Endothelial cell of umbilical vein (primary cell): ENCODE measurements around the gene TEK. TPM values are rescaled to one million over a fixed set of nuclear protein-coding genes. Genes with fewer than 3 reads are reported as not detected.

Source experiments
- BruUV-seq: library from RNA; stranded (reverse); fragments of 400-500 nt; replicated peaks from 2 replicates; lab custom pipeline; 2021; lab: Mats Ljungman, UMichigan
- CTCF ChIA-PET: fragments of 300-600, 350-600 bp; sonication (Branson Sonifier 250); formaldehyde crosslinking; loops from one replicate; lab custom pipeline; 2021; ENCODE audit warnings: antibody characterized with exemption, inconsistent platforms; lab: Charles Lee
- POLR2A ChIA-PET: fragments of 300-600, 350-600 bp; sonication (Branson Sonifier 250); formaldehyde crosslinking; loops from one replicate; lab custom pipeline; 2021; ENCODE audit warnings: antibody characterized with exemption, inconsistent platforms; lab: Charles Lee
- DNase-seq: peaks from one replicate; pipeline ENCODE4 v3.0.0-alpha.2; 2011; ENCODE audit warnings: low read depth, low spot score
- FAIRE-seq: peaks from 2 replicates; lab custom pipeline; 2011; peaks lifted over from hg19 to GRCh38; lab: Jason Lieb, UNC
- H2AFZ ChIP-seq: 2 replicates; pipeline ENCODE4 v1.6.0; 2012; ENCODE audit warnings: low read depth, low read length, control low read depth, inconsistent platforms
- H3K27ac ChIP-seq: 2 replicates; pipeline ENCODE4 v1.5.1; 2011; ENCODE audit warnings: low read depth, mild to moderate bottlenecking, control low read depth, low read length, moderate library complexity; ENCODE audit not compliant: insufficient read depth
- H3K27me3 ChIP-seq, 2 experiments: 2 replicates each; pipeline versions ENCODE4 v1.6.0 to v1.6.1; 2011; ENCODE audit warnings: low read length in 2 of 2, mixed read lengths in 1 of 2; ENCODE audit not compliant: control insufficient read depth in 2 of 2, insufficient read depth in 2 of 2
- H3K36me3 ChIP-seq, 2 experiments: 2 replicates in 1 of 2; 3 replicates in 1 of 2; pipeline ENCODE4 v1.5.1; 2011; ENCODE audit warnings: low read length in 2 of 2, mild to moderate bottlenecking in 1 of 2, moderate library complexity in 1 of 2; ENCODE audit not compliant: control insufficient read depth in 2 of 2, insufficient read depth in 2 of 2; ENCODE audit errors: extremely low read depth in 1 of 2
- H3K4me1 ChIP-seq: 3 replicates; pipeline ENCODE4 v1.5.1; 2011; ENCODE audit warnings: mild to moderate bottlenecking, low read length; ENCODE audit not compliant: control insufficient read depth, insufficient read depth; ENCODE audit errors: extremely low read depth
- H3K4me2 ChIP-seq: 2 replicates; pipeline ENCODE4 v1.6.1; 2011; ENCODE audit warnings: low read length, control low read depth, mixed read lengths; ENCODE audit not compliant: insufficient read depth
- H3K4me3 ChIP-seq, 3 experiments: fragments of 200-600 bp in 1 of 3; sonication (generic), shearing (Covaris generic) in 1 of 3; replicated peaks in 1 of 3; 2 replicates each; pipeline ENCODE4 v1.5.1; 2011 to 2016; ENCODE audit warnings: control low read depth in 3 of 3, low read length in 3 of 3, mild to moderate bottlenecking in 2 of 3, inconsistent platforms in 1 of 3, low read depth in 1 of 3, moderate library complexity in 1 of 3; ENCODE audit not compliant: insufficient read depth in 1 of 3
- H3K79me2 ChIP-seq: 2 replicates; pipeline ENCODE4 v1.6.0; 2012; ENCODE audit warnings: low read length, inconsistent platforms; ENCODE audit not compliant: control insufficient read depth, insufficient read depth
- H3K9ac ChIP-seq: replicated peaks from 2 replicates; pipeline ENCODE3; 2011; ENCODE audit warnings: low read length, control low read depth; ENCODE audit not compliant: insufficient read depth; ENCODE audit errors: extremely low read depth
- H3K9me1 ChIP-seq: replicated peaks from 3 replicates; pipeline ENCODE4 v1.6.0; 2011; ENCODE audit warnings: mild to moderate bottlenecking, low read length; ENCODE audit not compliant: control insufficient read depth, insufficient read depth; ENCODE audit errors: extremely low read depth
- H3K9me3 ChIP-seq: replicated peaks from 2 replicates; pipeline ENCODE4 v1.5.1; 2012; ENCODE audit warnings: low read length, inconsistent platforms; ENCODE audit not compliant: control insufficient read depth, insufficient read depth
- H4K20me1 ChIP-seq: replicated peaks from 2 replicates; pipeline ENCODE3; 2011; ENCODE audit warnings: mild to moderate bottlenecking, low read length; ENCODE audit not compliant: control insufficient read depth, insufficient read depth; ENCODE audit errors: extremely low read depth
- EZH2 ChIP-seq: IDR thresholded peaks from 2 replicates; pipeline ENCODE4 v1.6.1; 2012; ENCODE audit warnings: borderline replicate concordance, low read depth, mild to moderate bottlenecking, moderate library complexity, low read length, inconsistent platforms; ENCODE audit not compliant: severe bottlenecking
- FOS ChIP-seq: IDR thresholded peaks from 2 replicates; pipeline ENCODE4 v1.6.1; 2011; ENCODE audit warnings: mild to moderate bottlenecking, low read length, moderate library complexity, borderline replicate concordance; ENCODE audit not compliant: insufficient read depth
- GATA2 ChIP-seq: IDR thresholded peaks from 2 replicates; pipeline ENCODE4 v1.7.0; 2011; ENCODE audit warnings: low read depth, mild to moderate bottlenecking, moderate library complexity, mixed read lengths, low read length; ENCODE audit not compliant: insufficient read length, insufficient read depth
- JUN ChIP-seq: IDR thresholded peaks from 2 replicates; pipeline ENCODE4 v1.6.1; 2011; ENCODE audit warnings: borderline replicate concordance, low read depth; ENCODE audit not compliant: insufficient read length, insufficient read depth
- MYC ChIP-seq: IDR thresholded peaks from one replicate; pipeline ENCODE4 v1.6.1; 2011; ENCODE audit warnings: mild to moderate bottlenecking, low read depth, low read length
- POLR2A ChIP-seq: IDR thresholded peaks from 2 replicates; pipeline ENCODE4 v1.6.1; 2012; ENCODE audit warnings: low read depth, mild to moderate bottlenecking, control low read depth, low read length
- POLR2AphosphoS5 ChIP-seq: IDR thresholded peaks from 2 replicates; pipeline ENCODE4 v1.6.1; 2012; ENCODE audit warnings: low read depth, mild to moderate bottlenecking, control low read depth, low read length, moderate library complexity; ENCODE audit not compliant: insufficient read depth
- dilution Hi-C: fragments of 300-500 bp; cut with MboI; formaldehyde crosslinking; loops from one replicate; pipeline ENCODE4 v1.15.0; 2019; ENCODE audit warnings: low sequenced_read_pairs; ENCODE audit not compliant: extremely low pct_ligation_motif_present
- intact Hi-C: fragments of 100-400 bp; cut with micrococcal nuclease; formaldehyde crosslinking; loops from one replicate; pipeline ENCODE4 v1.10.0; 2022
- polyA plus RNA-seq, 4 experiments: library from polyadenylated mRNA; depleted of rRNA in 3 of 4; stranded (reverse) in 3 of 4; unstranded in 1 of 4; fragments of >200 nt; gene quantifications; 2 replicates each; pipeline versions ENCODE4 v1.2.1 to v1.2.3, GENCODE V29; 2011 to 2012; ENCODE audit warnings: missing spikeins in 1 of 4
- total RNA-seq: library from RNA; stranded (reverse); gene quantifications from 2 replicates; pipeline ENCODE4 v1.2.3, GENCODE V29; 2021
- TF ChIP-seq, protein P1 (sequence below): IDR thresholded peaks from 2 replicates; pipeline ENCODE4 v1.6.1; 2011; ENCODE audit not compliant: insufficient read depth, insufficient read length
- TF ChIP-seq, protein P2 (sequence below), 2 donors: IDR thresholded peaks; 1 replicate in 1 of 2; 2 replicates in 1 of 2; pipeline ENCODE4 v1.5.1; 2011; ENCODE audit warnings: low read length in 2 of 2, mild to moderate bottlenecking in 2 of 2, moderate library complexity in 2 of 2, control low read depth in 1 of 2, inconsistent platforms in 1 of 2, low read depth in 1 of 2; ENCODE audit not compliant: insufficient read depth in 1 of 2; ENCODE audit errors: extremely low read depth in 1 of 2

TEK gene
- total and polyA plus RNA-seq, 2 donors (not counting 3 experiments of a cell fraction or from before 2014, with no cell fraction given), result 26.9 to 44.1 TPM

GRCh38 chr9:27073841-27074728 is 34.9 kb upstream of the TEK start:
- no peaks in the 10 kb centered on the region for H3K9me1 ChIP-seq
- no peak overlapping the region for H3K9ac ChIP-seq
- CTCF ChIA-PET, result interaction anchor here (0.7 to 0.9 kb wide), 2 partner anchors 11 to 20 kb away, joined by 3 read pairs; no protein-coding TSS in a partner anchor
- FAIRE-seq (no peak), DNase-seq (no peak)
- no peaks in the 10 kb centered on the region for H3K9me3 ChIP-seq
- no peaks in the 10 kb centered on the region for H3K27me3 ChIP-seq
- H3K4me1 ChIP-seq, result peaks cover 8% of the 10 kb centered on the region
- POLR2A ChIA-PET, result no interaction called here
- no peaks in the 10 kb centered on the region for H3K36me3 ChIP-seq
- no peaks in the 10 kb centered on the region for H3K79me2 ChIP-seq
- no peak overlapping the region for H2AFZ ChIP-seq
- intact Hi-C loops, result no loop called here
- H4K20me1 ChIP-seq, result no peaks in the 10 kb centered on the region
- dilution Hi-C loops, result no loop called here
- BruUV-seq, result no TSS peak
- H3K27ac ChIP-seq, result no peak overlapping the region
- H3K4me3 ChIP-seq, result no peak overlapping the region
- no peak overlapping the region for H3K4me2 ChIP-seq
- TF ChIP-seq, protein P1, sequence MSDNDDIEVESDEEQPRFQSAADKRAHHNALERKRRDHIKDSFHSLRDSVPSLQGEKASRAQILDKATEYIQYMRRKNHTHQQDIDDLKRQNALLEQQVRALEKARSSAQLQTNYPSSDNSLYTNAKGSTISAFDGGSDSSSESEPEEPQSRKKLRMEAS, result no peak
- TF ChIP-seq EZH2 (no peak), FOS (no peak), GATA2 (no peak), POLR2AphosphoS5 (no peak), POLR2A (no peak), MYC (no peak), JUN (no peak)
- TF ChIP-seq, protein P2, sequence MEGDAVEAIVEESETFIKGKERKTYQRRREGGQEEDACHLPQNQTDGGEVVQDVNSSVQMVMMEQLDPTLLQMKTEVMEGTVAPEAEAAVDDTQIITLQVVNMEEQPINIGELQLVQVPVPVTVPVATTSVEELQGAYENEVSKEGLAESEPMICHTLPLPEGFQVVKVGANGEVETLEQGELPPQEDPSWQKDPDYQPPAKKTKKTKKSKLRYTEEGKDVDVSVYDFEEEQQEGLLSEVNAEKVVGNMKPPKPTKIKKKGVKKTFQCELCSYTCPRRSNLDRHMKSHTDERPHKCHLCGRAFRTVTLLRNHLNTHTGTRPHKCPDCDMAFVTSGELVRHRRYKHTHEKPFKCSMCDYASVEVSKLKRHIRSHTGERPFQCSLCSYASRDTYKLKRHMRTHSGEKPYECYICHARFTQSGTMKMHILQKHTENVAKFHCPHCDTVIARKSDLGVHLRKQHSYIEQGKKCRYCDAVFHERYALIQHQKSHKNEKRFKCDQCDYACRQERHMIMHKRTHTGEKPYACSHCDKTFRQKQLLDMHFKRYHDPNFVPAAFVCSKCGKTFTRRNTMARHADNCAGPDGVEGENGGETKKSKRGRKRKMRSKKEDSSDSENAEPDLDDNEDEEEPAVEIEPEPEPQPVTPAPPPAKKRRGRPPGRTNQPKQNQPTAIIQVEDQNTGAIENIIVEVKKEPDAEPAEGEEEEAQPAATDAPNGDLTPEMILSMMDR (IDR thresholded peaks at IDR 0.05; ENCODE audit: extremely low read depth in 1 of 2, insufficient read depth in 1 of 2, low read depth in 1 of 2, low read length in 2 of 2), result no peak
